Activated gamma-delta T cell (primary cell): ENCODE measurements around the gene DOCK9.

ENCODE experiments used
- DNase-seq: peaks from one replicate; lab custom pipeline; 2025; lab: John Stamatoyannopoulos, UW

DOCK9 gene

DNA sequence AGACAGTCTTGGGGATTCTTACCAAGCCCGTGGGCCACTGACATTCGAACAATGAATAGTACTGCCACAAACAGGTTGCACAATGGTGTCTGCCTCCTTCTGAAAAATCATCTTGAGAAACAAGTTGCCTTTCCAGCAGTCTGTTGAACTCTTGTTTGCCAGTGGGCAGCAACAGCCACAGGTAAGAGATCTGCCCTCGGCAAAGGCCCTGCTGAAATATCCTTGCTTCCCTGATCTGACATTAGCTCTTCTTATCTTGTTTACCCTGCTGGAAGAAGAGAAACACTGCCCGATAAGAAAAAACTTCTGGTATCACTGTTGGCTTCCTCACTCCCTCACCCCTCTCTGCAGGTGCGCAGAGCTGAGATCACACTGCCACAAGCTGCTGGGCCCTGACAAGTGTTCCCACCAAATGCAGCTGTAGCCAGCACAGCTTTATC, 2.0 kb downstream of the DOCK9 start:
- no peak for DNase-seq

DNA sequence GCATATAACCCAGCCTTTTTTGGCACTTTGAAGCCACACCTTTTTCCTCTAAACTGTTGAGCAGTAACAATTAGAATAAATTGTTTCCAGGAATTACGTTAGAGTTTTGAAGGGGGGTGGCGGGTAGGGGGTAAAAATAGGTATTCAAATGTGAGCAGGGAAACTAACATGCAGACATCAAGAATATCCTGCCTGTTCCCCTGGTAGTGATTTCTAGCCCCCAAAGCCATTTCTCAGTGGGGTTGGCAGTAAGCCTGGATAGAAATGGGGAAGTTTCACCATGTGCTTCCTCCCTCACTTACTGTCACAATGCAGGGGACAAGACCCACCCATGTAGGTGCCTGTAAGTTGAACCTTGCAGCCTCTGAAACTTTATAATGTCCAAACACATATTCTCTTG, 3.8 kb downstream of the DOCK9 start:
- DNase-seq: no peak

DNA sequence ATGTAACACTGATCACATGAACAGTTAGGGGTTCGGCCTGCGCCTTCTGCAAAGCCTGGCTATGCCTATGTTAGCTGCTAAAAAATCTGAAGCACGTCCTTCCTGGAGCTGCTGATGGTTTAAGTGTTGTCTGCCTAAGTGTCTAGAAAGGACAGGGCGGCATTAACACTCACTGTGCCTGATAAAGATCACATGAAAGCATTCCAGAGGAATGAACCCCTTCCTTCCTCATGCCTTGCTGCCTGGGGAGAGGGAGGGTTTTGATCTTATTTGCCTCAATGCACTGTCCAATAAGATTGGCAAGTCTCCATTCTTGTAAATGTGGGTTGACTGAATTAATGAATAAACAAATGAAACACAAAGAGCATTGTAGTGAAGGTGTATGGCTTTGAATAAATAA, 5.2 kb downstream of the DOCK9 start:
- DNase-seq: no peak

DNA sequence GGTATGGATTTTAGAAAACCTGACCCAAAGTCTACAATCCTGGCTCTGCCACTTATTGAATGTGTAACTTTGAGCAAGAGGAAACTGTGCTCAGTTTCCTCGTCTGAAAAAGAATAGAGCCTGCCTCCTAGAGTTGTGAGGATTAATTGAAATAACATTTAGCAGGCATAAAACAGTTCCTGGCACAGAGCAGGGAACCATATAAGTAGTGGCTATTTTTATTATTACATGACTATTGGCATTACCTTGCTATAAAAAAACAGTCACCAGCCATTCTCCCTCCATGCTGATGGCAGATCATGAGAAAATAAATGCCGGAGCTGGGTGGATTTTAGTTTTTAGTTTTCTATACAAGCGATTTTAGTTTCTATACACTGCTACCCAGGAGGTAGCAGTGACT, 5.8 kb downstream of the DOCK9 start:
- no peak for DNase-seq

DNA sequence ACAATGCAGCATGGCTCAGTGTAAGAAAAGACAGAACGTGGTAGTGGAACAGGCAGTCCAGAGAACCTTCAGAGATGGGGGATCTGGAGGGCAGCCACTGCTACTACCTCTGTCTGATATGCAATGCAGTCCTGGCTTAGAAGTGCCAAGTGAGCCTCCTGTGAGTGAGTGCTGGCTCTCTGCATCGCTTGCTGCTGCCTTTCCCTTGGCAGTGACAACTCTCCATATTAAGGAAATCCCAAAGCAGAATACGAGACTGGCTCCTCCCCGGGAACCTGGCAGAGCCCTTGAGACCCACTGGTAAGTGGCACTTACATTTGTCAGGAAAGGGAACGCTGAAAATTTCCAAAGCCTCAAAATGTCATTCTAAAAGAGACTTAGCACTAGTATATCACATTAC, 7.5 kb downstream of the DOCK9 start:
- DNase-seq: no peak

DNA sequence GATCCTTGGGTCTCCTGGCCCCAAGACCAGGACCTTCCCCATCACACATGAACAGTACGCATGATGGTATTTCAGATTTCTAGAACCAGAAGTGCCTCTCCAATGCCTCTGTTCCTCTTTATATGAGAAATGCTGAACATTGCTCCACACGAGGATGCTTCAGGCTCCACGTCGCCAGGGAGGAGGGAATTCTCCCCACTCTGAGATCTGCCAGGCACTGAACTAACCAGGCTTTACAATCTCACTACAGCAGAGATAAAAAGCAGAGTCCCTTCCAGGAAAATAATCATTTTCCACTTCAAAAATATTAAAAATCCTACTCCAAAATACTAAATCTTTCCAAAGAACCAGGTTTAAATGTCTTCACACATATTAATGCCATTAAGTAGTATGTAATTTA, 10.4 kb downstream of the DOCK9 start:
- DNase-seq: no peak

DNA sequence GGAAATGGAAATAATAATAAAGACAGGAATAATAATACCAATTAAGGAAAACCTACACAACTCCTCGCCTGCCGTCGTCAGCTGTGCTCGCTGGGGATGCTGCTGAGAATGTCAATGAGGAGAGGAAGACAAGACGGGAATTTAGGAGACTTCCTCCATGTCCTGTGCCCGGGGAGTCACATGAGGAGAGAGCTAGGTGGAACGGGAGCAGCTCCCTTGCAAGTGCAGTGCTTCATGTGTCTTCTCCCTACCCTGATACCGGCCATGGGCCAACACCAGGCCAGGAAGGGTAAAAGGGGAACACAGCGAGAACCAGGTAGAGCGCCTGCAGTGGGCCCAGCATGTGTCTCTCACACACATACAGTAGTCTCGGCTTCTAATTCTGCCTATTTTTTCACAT, 11.8 kb downstream of the DOCK9 start:
- DNase-seq: no peak

DNA sequence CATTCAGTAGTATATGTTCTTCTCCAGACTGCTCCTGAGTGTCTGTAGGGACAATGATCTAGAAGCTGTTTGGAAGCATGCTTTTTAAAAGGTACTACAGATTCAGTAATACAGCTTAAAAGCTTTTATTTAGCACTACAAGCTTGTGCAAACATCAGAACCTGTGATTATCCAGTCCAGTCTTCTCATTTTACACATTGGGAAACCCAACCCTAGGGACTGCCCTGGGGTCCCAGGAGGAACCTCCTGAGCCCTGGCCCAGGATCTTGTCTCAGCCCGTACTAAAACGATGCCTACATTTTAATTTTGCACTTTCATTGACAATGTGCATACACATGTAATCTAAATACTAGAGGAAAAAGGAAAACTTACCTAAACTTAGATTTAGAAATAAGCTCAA, 12.5 kb downstream of the DOCK9 start:
- no peak for DNase-seq

DNA sequence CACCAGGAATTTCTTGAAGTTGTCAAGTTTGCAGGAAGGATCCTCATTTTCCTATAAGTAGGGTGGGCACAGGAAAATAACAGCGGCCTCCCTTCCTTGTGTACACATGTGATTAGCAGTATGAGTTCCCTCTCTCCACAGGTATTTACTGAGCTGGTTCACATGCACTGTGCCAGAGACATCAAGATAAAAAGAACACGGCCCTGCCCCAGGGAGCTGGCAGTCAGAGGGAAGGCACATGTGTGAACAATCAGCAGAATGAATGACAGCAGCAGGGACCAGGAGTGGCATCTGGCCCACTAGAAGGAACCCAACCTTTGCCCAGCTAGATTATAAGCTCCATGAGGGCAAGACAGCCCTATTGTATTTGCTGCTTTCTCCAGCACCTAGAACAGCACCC, 13.9 kb downstream of the DOCK9 start:
- DNase-seq: no peak

DNA sequence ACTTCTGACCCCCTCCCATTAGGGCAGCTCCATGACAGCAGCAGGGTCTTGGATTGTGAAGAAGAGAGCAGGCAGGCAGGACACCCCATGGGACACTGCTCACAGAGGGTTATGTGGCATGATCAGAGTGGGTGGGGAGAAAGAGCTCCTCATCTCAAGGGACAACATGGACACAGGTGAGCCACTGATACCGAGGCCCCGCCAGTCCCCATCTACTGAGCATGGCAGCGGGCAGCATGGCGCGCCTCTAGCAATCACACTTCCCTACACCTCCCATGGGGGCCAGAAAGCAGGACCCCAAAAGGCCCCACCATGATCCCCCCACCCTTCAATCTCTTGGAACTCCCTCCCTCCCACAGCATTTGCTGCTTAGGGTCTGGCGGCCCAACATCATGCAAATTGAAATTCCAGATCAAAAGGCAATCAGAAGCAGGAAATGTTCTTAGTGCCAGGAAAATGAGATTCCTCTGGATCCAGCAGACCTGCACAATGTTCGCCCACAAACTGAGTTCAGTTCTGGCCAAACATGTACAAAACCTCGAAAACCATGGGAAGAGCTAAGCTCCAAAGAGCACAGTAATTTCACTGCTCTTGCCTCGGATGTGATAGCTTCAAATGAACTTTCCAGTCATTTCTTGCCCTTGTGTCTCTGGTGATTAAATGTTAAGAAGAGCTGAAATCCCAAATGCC, 14.8 kb downstream of the DOCK9 start:
- no peak for DNase-seq

DNA sequence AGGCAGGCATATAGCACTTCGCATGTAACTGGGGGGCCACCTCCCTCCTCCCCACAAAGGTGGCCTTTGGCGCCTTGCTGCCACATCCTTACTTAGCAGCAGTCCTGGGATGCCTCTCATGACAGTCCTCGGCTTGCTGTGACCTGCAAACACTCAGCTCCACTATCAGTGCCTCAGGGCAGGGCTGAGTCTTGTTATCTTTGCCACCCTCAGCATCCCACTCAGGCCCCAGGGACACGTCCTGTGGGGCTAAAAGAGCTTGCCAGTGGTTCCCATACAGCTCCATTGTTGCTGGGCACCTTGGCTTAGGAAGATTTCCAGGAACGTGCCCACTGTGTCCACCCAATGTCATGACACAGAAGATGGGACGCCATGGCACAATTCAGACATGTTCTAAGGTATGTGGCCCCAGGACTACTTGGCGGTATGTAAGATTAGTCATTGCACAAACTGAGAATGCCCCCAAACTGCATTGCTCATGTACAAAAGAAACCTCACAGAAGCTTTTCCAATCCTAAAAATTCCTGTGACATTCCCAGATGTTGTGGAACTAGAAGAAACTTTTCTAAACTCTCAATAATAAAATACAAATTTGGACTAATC, 16.3 kb downstream of the DOCK9 start:
- DNase-seq: no peak

DNA sequence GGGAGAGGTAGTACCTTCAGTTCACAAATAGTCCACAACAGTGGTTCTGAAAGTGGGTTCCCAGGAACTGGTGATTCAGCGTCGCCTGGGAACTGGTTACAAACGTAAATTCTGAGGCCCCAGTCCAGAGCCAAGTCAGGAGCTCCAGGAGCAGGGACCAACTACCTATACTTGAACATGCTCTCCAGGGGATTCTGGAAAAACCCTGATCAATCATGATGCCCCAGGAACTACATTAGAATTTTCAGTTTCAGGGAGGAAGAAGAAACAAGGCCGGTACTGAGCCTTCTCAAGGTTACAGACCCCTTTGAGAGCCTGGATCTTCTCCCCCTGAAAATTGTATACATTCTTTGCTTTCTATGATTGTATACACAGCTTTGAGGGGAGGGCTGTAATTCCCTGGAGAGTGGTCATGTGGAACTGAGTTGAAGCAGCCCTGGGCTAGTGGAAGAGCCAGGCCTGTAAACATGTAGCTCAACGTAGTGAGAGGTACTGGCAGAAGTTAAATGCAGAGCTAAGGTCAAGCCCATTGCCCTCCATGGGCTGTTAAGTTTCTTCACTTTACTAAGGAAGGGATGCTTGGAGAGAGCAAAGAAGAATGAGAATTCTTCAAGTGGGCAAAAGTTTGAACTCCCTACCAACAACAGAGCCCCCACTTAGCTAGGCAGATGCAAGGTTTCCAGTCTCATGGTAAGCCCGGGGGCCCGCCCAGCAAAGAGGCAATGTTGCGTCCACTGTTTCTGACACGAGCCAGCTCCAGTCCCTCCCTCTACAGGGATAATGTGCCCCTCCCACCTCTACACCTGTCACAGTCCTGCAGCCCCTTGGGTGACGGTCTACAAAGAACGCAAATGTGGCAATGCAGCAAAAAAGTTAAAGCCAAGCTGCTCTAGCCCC, 17.0 kb downstream of the DOCK9 start:
- DNase-seq: no peak

DNA sequence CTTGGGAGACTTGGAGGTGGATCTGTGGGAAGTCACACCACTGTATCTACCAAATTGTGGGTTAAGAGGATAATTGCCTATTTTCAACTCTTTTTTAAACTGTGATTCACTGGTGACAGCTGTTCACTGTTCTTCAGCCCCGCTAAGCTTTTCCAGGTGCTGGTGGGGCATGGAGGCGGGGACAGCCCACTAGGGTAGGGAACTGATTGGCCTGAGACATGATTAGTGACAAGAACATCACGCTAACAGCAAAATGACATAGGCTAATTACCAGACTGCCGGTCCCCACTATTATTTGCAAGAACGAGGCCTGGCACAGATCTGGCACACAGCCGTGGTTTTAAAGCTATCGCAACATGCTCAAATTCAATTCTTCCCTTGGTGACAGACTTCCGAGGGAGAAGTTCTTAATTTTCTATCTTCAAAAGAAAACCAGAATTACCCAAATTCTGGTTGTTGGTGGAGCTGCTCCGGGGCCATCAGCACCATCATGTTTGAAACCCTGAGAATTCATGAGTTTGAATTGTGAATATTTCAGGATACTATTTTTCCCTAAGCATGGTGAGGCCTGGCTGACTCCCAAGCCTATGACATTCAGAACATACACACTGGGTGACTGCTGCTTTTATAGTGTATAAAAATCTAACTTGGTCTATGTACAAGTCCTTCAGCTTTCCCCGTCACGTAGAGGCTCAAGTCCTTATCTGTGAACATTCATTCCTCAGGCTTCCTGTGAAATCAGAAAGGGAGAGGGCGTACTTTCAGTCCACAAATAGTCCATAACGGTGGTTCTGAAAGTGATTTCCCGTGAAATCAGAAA, 17.9 kb downstream of the DOCK9 start:
- DNase-seq: no peak

DNA sequence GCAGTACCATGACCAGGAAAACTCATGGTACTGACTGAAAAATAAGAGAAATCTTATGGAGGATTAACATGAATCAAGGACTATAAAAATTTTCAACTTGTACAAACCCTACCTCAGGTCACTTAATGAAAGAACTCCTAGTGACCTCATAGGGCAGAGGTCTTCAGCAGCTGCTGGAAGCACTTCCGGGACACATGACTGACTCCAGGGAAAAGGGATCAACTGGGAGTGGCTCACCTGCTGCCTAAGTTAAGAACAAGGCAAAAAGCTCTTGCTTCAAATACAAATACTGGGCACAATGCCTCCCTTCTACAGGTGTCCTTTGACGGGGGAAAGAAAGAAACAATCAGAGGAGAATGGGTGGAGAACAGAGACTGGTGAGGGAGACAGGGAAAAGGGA, 18.6 kb downstream of the DOCK9 start:
- DNase-seq: no peak

DNA sequence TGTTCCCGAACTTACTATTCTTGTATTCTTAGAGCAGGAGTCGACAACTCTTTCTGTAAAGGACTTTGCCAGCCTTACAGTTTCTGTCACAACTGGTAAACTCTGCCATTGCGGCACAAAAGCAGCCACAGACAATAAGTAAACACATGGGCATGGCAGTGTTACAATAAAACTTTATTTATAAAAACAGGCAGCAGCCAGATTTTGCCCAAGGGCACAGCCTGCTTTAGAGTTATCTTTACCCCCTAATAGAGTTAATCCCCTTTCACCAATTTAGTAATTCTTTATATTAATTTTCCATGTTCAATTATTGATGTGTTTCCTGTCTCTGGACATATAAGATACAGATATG, 19.4 kb downstream of the DOCK9 start:
- no peak for DNase-seq

DNA sequence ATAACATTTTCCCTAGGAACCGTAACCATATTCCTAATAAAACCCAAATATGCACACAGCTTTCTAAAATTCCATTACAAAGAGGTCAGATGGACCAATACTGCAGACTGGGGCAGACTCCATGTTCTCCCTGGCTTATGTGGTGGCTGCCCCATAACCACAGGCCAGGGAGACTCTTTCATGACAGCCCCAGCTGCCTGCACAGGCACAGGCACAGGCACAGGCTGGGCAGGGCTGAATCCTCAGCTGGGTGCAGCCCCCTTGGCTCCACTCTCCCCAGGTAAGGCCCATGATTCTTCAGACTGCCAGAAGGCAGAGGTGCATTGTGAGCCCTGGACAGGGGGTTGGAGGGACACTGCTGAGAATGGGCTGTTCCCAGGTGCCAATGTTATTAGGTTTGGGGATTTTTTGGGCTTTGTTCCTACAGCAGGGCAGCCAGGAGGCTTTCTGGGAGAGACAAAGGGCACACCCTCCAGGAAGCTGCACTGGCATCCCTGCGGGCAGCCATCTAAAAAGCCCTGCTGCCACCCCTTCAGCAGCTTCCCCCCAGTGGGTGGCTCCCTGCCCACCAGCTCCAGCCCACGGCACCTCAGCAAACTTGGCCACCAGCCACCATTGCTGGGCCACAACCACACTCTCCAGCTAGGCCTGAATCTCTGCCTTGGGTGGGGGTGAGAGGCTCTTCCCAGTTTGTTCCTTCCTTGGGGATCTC, 20.0 kb downstream of the DOCK9 start:
- no peak for DNase-seq

DNA sequence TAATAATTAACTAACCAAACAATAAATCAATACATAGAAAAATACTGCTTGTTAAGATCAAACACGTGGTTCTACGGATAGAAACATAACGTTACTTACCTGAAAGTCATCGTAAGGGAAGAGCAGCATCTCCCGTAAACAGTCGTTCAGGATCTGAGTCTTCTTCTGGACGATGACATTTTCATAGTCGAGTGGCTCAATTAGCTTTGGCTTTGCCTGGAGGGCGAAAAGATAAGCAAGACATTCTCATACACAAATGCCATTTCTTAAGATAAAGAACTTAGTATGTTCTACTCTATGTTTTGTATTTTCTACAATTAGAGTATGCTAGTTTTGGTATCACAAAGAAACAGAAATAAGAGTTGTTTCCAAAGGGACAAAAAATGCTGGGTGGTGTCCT, 22.5 kb downstream of the DOCK9 start:
- DNase-seq: no peak

DNA sequence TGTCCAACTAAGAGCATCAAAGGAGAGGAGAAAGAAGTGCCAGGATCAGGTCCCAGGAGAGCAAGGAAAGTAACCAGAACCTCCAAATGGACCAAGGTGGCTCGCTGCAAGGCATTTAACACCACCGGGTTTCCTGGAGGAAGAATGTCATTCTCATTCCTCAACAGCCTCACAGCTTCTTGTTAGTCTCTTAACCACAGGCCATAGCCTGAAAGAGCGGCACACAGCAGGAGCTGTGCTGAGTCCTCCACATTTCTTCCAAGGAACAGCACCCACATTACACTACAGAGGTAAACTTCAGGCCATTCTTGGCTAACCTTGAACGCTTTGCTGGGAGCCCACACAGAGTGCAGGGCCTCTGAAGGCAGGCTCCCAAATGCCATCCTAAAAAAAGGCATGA, 23.6 kb downstream of the DOCK9 start:
- DNase-seq: no peak

DNA sequence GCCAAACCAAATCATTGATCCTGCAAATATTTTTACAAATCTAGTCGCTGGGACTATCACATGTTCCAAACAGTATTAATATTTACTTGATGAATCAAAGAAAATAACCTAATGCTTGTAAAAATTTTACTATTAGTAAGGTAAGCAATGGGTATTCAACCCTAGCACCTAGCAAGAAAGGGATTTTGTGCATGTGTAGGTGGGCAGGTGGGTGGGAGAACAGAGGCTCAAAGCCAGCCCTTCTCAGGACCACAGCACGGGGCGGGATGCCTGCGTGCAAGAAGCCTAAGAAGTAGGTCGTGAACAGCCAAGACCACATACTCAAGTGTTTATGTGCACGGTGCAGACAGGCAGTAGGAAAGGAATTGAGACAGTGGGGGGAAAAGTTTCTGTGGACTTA, 26.6 kb downstream of the DOCK9 start:
- no peak for DNase-seq

DNA sequence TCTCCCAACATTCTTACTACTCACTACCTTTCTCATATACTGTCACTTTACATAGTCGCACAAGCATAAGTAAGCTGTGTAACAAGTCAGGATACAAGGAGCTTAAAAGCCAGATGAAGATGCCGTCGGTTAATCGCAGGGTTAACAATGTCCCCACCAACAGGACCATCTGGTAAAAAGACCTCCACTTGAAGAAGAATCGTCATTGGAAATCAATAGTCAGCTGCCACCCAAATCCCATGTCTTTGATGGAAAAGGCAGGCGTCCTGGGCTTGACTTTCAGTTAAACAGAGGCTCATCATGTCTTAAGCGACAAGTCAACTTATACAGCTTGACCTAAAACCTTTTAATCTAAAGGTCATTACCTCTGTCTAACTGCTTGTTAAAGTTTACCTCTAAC, 27.2 kb downstream of the DOCK9 start:
- DNase-seq: no peak

DNA sequence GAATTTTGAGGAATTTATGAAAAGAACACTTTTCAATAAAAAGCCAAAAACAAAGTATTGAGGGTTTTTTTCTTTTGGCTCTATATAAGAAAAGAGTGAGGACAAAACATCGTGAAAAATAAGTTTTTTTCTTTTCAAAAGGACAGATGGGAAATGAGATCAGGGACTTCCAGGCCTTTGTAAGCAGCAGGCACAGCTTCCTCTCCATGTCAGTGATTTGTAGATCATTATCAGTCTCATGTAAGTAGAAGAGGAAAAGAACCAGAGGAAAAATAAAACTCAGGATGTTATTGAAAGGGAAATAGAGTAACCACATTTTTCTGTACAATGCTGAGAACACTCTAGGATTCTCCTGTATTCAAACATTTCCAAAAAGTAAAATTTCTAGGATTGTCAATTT, 29.9 kb downstream of the DOCK9 start:
- no peak for DNase-seq
